NCI-H524 (cell line): ENCODE data around the gene RCAN2.

Experiments used
- DNase-seq, 2 experiments: peaks; one replicate each; lab custom pipeline; 2025; lab: John Stamatoyannopoulos, UW

Gene RCAN2

GRCh38 chr6:46491201-46491627 lies at the start of gene RCAN2:
Gene RCAN2, minus strand, starts transcription at chr6:46491449.
- DNase-seq, result peak; percentile 41 to 60

- DNase-seq, result no peak
Observed at GRCh38 chr6:46539866-46540265, 48.6 kb upstream of the RCAN2 start.

- DNase-seq, result no peak
Observed at GRCh38 chr6:46538800-46539480, 47.7 kb upstream of the RCAN2 start.

GRCh38 chr6:46530896-46531295 lies 39.6 kb upstream of the RCAN2 start:
- DNase-seq, result no peak

- no peak for DNase-seq
Observed at GRCh38 chr6:46528961-46529750, 37.9 kb upstream of the RCAN2 start.

- DNase-seq, result peak in 1 of 2 experiments; percentile 26
Observed at GRCh38 chr6:46526607-46527006, 35.4 kb upstream of the RCAN2 start.

- no peak for DNase-seq
Observed at GRCh38 chr6:46525583-46525982, 34.3 kb upstream of the RCAN2 start.

GRCh38 chr6:46521464-46521971 lies 30.3 kb upstream of the RCAN2 start:
- no peak for DNase-seq

GRCh38 chr6:46517202-46517601 lies 26.0 kb upstream of the RCAN2 start:
- DNase-seq, result no peak

- no peak for DNase-seq
Observed at GRCh38 chr6:46513533-46513932, 22.3 kb upstream of the RCAN2 start.

GRCh38 chr6:46511320-46511719 lies 20.1 kb upstream of the RCAN2 start:
- no peak for DNase-seq

GRCh38 chr6:46510651-46511050 lies 19.4 kb upstream of the RCAN2 start:
- no peak for DNase-seq

- no peak for DNase-seq
Observed at GRCh38 chr6:46509981-46510510, 18.8 kb upstream of the RCAN2 start.

GRCh38 chr6:46509063-46509462 lies 17.8 kb upstream of the RCAN2 start:
- DNase-seq, result no peak

GRCh38 chr6:46507426-46507825 lies 16.2 kb upstream of the RCAN2 start:
- DNase-seq, result no peak

GRCh38 chr6:46505693-46506512 lies 14.7 kb upstream of the RCAN2 start:
- DNase-seq, result no peak

GRCh38 chr6:46504242-46504641 lies 13.0 kb upstream of the RCAN2 start:
- DNase-seq, result no peak

- no peak for DNase-seq
Observed at GRCh38 chr6:46502486-46503119, 11.4 kb upstream of the RCAN2 start.

GRCh38 chr6:46501136-46502089 lies 10.2 kb upstream of the RCAN2 start:
- no peak for DNase-seq

- no peak for DNase-seq
Observed at GRCh38 chr6:46500382-46500781, 9.1 kb upstream of the RCAN2 start.
